HL-60 (cell line): Measurements from ENCODE around the gene WWOX.

Source experiments
- DNase-seq, 2 experiments: peaks; one replicate each; pipeline ENCODE4 v3.0.0-alpha.2; 2010 to 2020; ENCODE audit warnings: low read depth in 1 of 2, low spot score in 1 of 2
- H3K27ac ChIP-seq: fragments of 250-450 bp; sonication (Bioruptor Pico); replicated peaks from 2 replicates; pipeline ENCODE4 v1.5.1; 2020; ENCODE audit warnings: mild to moderate bottlenecking, moderate library complexity
- H3K27me3 ChIP-seq: fragments of 250-450 bp; sonication (Bioruptor Pico); 2 replicates; pipeline ENCODE4 v1.5.1; 2021; ENCODE audit warnings: mild to moderate bottlenecking, moderate library complexity; ENCODE audit not compliant: insufficient read depth, poor library complexity, severe bottlenecking
- H3K4me3 ChIP-seq: replicated peaks from 2 replicates; pipeline ENCODE4 v1.5.1; 2011; ENCODE audit warnings: mild to moderate bottlenecking, control low read depth, low read length; ENCODE audit not compliant: insufficient read depth
- CTCF ChIP-seq: IDR thresholded peaks from one replicate; pipeline ENCODE4 v1.5.1; 2011; ENCODE audit warnings: low read length, control low read depth, inconsistent platforms; ENCODE audit not compliant: insufficient read depth
- GABPA ChIP-seq: IDR thresholded peaks from 2 replicates; pipeline ENCODE4 v1.6.1; 2012; ENCODE audit warnings: low read depth
- POLR2AphosphoS5 ChIP-seq: IDR thresholded peaks from 2 replicates; pipeline ENCODE4 v1.6.1; 2012; ENCODE audit warnings: low read depth
- REST ChIP-seq: IDR thresholded peaks from 2 replicates; pipeline ENCODE4 v1.6.1; 2012; ENCODE audit warnings: low read depth; ENCODE audit not compliant: insufficient replicate concordance
- SPI1 ChIP-seq: IDR thresholded peaks from 2 replicates; pipeline ENCODE4 v1.6.1; 2012; ENCODE audit warnings: low read depth, mild to moderate bottlenecking, borderline replicate concordance

Gene WWOX

GRCh38 chr16:78450255-78450654 is 350.8 kb downstream of the WWOX start:
- Histone ChIP-seq H3K27ac (no peak overlapping the region), H3K4me3 (no peak overlapping the region), H3K27me3 (no peaks in the 10 kb centered on the region)
- DNase-seq, result no peak
- TF ChIP-seq CTCF (no peak), POLR2AphosphoS5 (no peak), SPI1 (no peak), GABPA (no peak), REST (no peak)

- no peak for TF ChIP-seq POLR2AphosphoS5
- no peak for TF ChIP-seq REST
- TF ChIP-seq CTCF, result no peak
- TF ChIP-seq GABPA, result no peak
- TF ChIP-seq SPI1, result no peak
- DNase-seq, result no peak
- Histone ChIP-seq H3K27ac (no peak overlapping the region), H3K27me3 (no peaks in the 10 kb centered on the region), H3K4me3 (no peak overlapping the region)
Observed at GRCh38 chr16:78452025-78452555, 352.6 kb downstream of the WWOX start.

GRCh38 chr16:78455861-78456260 is 356.4 kb downstream of the WWOX start:
- H3K27ac ChIP-seq, result no peak overlapping the region
- H3K27me3 ChIP-seq, result no peaks in the 10 kb centered on the region
- no peak overlapping the region for H3K4me3 ChIP-seq
- no peak for DNase-seq
- TF ChIP-seq CTCF (no peak), GABPA (no peak), POLR2AphosphoS5 (no peak), REST (no peak), SPI1 (no peak)
